Epithelial cell of esophagus (primary cell): ENCODE results near the gene BTN1A1.

Source experiments
- DNase-seq: peaks from one replicate; pipeline ENCODE4 v3.0.0; 2010; ENCODE audit warnings: low read depth
- H3K4me3 ChIP-seq: 2 replicates; pipeline ENCODE4 v1.5.1; 2011; ENCODE audit warnings: mild to moderate bottlenecking, low read length, control low read depth
- CTCF ChIP-seq: IDR thresholded peaks from 2 replicates; pipeline ENCODE4 v1.5.1; 2011; ENCODE audit warnings: low read depth, mild to moderate bottlenecking, low read length, control low read depth, inconsistent platforms; ENCODE audit not compliant: insufficient read depth; ENCODE audit errors: missing control alignments

The BTN1A1 gene

GRCh38 chr6:26555505-26556262 is 55.6 kb downstream of the BTN1A1 start:
- TF ChIP-seq CTCF, result no peak
- H3K4me3 ChIP-seq, result peak overlapping the region; percentile 76
- DNase-seq, result peak; percentile 25

DNA sequence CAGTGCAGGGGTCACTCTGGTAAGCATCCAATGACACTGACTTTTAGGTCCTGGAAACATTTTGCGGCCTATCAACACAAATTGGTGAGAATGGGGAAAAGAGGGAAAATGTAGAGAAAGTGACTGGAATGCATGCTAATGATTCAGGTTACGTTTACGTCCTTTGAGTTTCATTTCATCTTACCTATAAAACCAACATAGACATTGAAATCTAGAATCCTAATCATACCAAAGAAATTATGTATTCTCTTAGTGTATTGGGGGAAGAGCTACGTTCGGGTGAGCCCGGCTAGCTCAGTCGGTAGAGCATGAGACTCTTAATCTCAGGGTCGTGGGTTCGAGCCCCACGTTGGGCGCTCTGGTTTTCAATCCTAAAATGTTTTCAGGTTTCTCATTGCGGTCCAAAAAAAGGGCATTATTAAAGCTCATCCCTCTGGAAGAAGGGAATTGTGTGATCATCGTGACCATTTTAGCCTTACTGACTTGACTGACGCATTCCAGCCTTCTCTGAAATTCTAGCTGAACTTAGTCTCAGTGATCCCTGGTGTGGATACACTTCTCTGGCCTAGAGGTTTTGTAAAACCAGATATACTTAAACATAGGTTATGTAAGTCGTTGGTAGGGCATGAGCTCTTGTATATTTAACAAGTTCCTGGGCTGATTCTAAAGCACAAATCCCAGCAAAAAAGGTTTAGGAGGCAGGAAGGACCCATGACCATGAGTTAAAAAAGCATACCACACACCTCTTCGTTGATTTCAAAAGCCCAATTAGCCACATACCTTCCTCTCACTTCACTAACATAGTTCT is 56.4 kb downstream of the BTN1A1 start:
- H3K4me3 ChIP-seq, result no peak overlapping the region
- peak; percentile 79 for DNase-seq
- no peak for TF ChIP-seq CTCF
